ENCODE measurements around the gene IL1RAPL1.

GRCh38 chrX:28542791-28543190 lies 44.5 kb upstream of the IL1RAPL1 start:
- no peak for TF ChIP-seq JUNB (IDR thresholded peaks at IDR 0.05)
- no peak for TF ChIP-seq CTCF (IDR thresholded peaks at IDR 0.05)
- TF ChIP-seq, protein P1, sequence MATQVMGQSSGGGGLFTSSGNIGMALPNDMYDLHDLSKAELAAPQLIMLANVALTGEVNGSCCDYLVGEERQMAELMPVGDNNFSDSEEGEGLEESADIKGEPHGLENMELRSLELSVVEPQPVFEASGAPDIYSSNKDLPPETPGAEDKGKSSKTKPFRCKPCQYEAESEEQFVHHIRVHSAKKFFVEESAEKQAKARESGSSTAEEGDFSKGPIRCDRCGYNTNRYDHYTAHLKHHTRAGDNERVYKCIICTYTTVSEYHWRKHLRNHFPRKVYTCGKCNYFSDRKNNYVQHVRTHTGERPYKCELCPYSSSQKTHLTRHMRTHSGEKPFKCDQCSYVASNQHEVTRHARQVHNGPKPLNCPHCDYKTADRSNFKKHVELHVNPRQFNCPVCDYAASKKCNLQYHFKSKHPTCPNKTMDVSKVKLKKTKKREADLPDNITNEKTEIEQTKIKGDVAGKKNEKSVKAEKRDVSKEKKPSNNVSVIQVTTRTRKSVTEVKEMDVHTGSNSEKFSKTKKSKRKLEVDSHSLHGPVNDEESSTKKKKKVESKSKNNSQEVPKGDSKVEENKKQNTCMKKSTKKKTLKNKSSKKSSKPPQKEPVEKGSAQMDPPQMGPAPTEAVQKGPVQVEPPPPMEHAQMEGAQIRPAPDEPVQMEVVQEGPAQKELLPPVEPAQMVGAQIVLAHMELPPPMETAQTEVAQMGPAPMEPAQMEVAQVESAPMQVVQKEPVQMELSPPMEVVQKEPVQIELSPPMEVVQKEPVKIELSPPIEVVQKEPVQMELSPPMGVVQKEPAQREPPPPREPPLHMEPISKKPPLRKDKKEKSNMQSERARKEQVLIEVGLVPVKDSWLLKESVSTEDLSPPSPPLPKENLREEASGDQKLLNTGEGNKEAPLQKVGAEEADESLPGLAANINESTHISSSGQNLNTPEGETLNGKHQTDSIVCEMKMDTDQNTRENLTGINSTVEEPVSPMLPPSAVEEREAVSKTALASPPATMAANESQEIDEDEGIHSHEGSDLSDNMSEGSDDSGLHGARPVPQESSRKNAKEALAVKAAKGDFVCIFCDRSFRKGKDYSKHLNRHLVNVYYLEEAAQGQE (IDR thresholded peaks at IDR 0.05), result no peak
- no peak for TF ChIP-seq SMC3 (IDR thresholded peaks at IDR 0.05)
- TF ChIP-seq RCOR1 (IDR thresholded peaks at IDR 0.05; ENCODE audit: low read depth, low read length), result no peak
